ENCODE results near the gene TENM3. TPM values are rescaled to one million over a fixed set of nuclear protein-coding genes. Genes with fewer than 3 reads are reported as not detected.

TENM3 gene
- total RNA-seq, 2 experiments from 2014 or later, result not detected

GRCh38 chr4:182519528-182519927 is 276.3 kb downstream of the TENM3 start:
- Histone ChIP-seq H3K4me3 (ENCODE audit: low read depth, low read length, poor library complexity, severe bottlenecking) (no peak overlapping the region), H2AFZ (ENCODE audit: low read length) (no peak overlapping the region), H3K79me2 (ENCODE audit: insufficient read depth, low read depth, low read length) (no peaks in the 10 kb centered on the region), H3K9me3 (ENCODE audit: low read length) (no peaks in the 10 kb centered on the region), H3K4me1 (ENCODE audit: insufficient read depth, low read length, poor library complexity, severe bottlenecking) (no peaks in the 10 kb centered on the region), H4K20me1 (ENCODE audit: insufficient read depth, low read length) (no peaks in the 10 kb centered on the region), H3K4me2 (ENCODE audit: low read length) (no peak overlapping the region), H3K36me3 (ENCODE audit: insufficient read depth, low read length) (no peaks in the 10 kb centered on the region), H3K9me2 (ENCODE audit: insufficient read depth, low read length) (no peaks in the 10 kb centered on the region), H3K27ac (ENCODE audit: low read depth, low read length, poor library complexity, severe bottlenecking) (no peak overlapping the region)
- intact Hi-C loops (cut with micrococcal nuclease; ENCODE audit: unreplicated experiment), result no loop called here
- no TSS peak for BruUV-seq (replicated peaks)
- no peak for DNase-seq (ENCODE audit: low spot score)
- CTCF ChIA-PET (ENCODE audit: unreplicated experiment), result no interaction called here
- TF ChIP-seq CTCF (conservative IDR thresholded peaks at IDR 0.05; ENCODE audit: low read length), result no peak
- no peak for TF ChIP-seq EZH2phosphoT487 (IDR thresholded peaks at IDR 0.05; ENCODE audit: borderline replicate concordance, low read depth, low read length)
- POLR2A ChIA-PET, result no interaction called here

- ChIA-PET POLR2A (interaction anchor here (0.6 kb wide), 1 partner anchor 52 kb away, joined by 3 read pairs; no protein-coding TSS in a partner anchor), CTCF (ENCODE audit: unreplicated experiment) (no interaction called here)
- no peak overlapping the region for H3K4me2 ChIP-seq (ENCODE audit: low read length)
- intact Hi-C loops (cut with micrococcal nuclease; ENCODE audit: unreplicated experiment), result no loop called here
- H3K9me3 ChIP-seq (ENCODE audit: low read length), result no peaks in the 10 kb centered on the region
- TF ChIP-seq CTCF (conservative IDR thresholded peaks at IDR 0.05; ENCODE audit: low read length) (no peak), EZH2phosphoT487 (IDR thresholded peaks at IDR 0.05; ENCODE audit: borderline replicate concordance, low read depth, low read length) (no peak)
- H3K4me1 ChIP-seq (ENCODE audit: insufficient read depth, low read length, poor library complexity, severe bottlenecking), result no peaks in the 10 kb centered on the region
- no peak overlapping the region for H3K4me3 ChIP-seq (ENCODE audit: low read depth, low read length, poor library complexity, severe bottlenecking)
- no peaks in the 10 kb centered on the region for H4K20me1 ChIP-seq (ENCODE audit: insufficient read depth, low read length)
- H3K27ac ChIP-seq (ENCODE audit: low read depth, low read length, poor library complexity, severe bottlenecking), result no peak overlapping the region
- H2AFZ ChIP-seq (ENCODE audit: low read length), result no peak overlapping the region
- no peaks in the 10 kb centered on the region for H3K9me2 ChIP-seq (ENCODE audit: insufficient read depth, low read length)
- H3K79me2 ChIP-seq (ENCODE audit: insufficient read depth, low read depth, low read length), result no peaks in the 10 kb centered on the region
- no TSS peak for BruUV-seq (replicated peaks)
- H3K36me3 ChIP-seq (ENCODE audit: insufficient read depth, low read length), result no peaks in the 10 kb centered on the region
- DNase-seq (ENCODE audit: low spot score), result no peak
Observed at GRCh38 chr4:182521011-182521410, 277.8 kb downstream of the TENM3 start.

GRCh38 chr4:182528819-182529218 is 285.6 kb downstream of the TENM3 start:
- no peaks in the 10 kb centered on the region for H4K20me1 ChIP-seq (ENCODE audit: insufficient read depth, low read length)
- TF ChIP-seq CTCF (conservative IDR thresholded peaks at IDR 0.05; ENCODE audit: low read length), result no peak
- no peak for TF ChIP-seq EZH2phosphoT487 (IDR thresholded peaks at IDR 0.05; ENCODE audit: borderline replicate concordance, low read depth, low read length)
- no peak for DNase-seq (ENCODE audit: low spot score)
- no peak overlapping the region for H2AFZ ChIP-seq (ENCODE audit: low read length)
- BruUV-seq (replicated peaks), result no TSS peak
- POLR2A ChIA-PET, result no interaction called here
- CTCF ChIA-PET (ENCODE audit: unreplicated experiment), result no interaction called here
- no peaks in the 10 kb centered on the region for H3K4me1 ChIP-seq (ENCODE audit: insufficient read depth, low read length, poor library complexity, severe bottlenecking)
- no peaks in the 10 kb centered on the region for H3K9me3 ChIP-seq (ENCODE audit: low read length)
- H3K27ac ChIP-seq (ENCODE audit: low read depth, low read length, poor library complexity, severe bottlenecking), result no peak overlapping the region
- no peaks in the 10 kb centered on the region for H3K36me3 ChIP-seq (ENCODE audit: insufficient read depth, low read length)
- no peaks in the 10 kb centered on the region for H3K79me2 ChIP-seq (ENCODE audit: insufficient read depth, low read depth, low read length)
- intact Hi-C loops (cut with micrococcal nuclease; ENCODE audit: unreplicated experiment), result no loop called here
- no peak overlapping the region for H3K4me3 ChIP-seq (ENCODE audit: low read depth, low read length, poor library complexity, severe bottlenecking)
- no peak overlapping the region for H3K4me2 ChIP-seq (ENCODE audit: low read length)
- H3K9me2 ChIP-seq (ENCODE audit: insufficient read depth, low read length), result no peaks in the 10 kb centered on the region

Measured in OCI-LY7 (cell line).